GM21619 (cell line): ENCODE results near the gene CCIN.
"Not testable (repeated sequence)": the region's sequence is repeated elsewhere in the genome, so short reads cannot be mapped to it uniquely, and the experiment has no call there.

Source experiments
- ATAC-seq: cut with Tn5 transposase; IDR thresholded peaks from one replicate; pipeline ENCODE4 v1.9.1; 2021; ENCODE audit not compliant: unreplicated experiment

CCIN gene

DNA sequence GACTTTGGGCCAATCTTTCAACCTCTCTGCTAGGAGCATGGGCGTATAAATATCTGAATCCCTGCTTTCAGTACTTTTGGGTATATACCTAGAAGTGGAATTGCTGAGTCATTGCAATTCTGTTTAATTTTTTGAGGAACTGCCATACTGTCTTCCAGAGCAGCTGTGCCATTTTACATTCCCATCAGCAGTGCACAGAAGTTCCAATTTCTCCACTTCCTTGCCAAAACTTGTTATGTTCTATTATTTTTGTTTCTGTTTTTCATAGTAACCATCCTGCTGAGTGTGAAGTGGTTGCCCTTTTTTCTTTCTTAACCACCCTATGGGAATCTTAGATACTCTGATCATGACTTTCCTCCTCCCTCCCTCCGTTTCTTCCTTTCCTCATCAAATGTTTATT, 11.1 kb upstream of the CCIN start:
- no peak for ATAC-seq

DNA sequence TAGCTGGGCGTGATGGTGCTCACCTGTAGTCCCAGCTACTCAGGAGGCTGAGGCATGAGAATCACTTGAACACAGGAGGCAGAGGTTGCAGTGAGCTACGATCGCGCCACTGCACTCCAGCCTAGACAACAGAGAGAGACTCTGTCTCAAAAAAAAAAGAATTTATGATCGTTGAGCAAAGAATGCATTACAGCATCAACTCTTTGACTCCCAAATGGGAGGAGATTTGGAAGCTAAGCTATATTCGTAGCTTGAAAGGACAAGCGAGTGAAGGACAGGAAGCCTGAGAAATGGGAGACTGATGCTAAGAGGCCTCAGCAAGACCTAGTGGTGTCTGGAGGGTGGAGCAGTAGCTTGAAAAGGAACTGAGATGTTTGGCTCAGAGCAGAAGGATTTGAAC, 10.3 kb upstream of the CCIN start:
- ATAC-seq = no peak

DNA sequence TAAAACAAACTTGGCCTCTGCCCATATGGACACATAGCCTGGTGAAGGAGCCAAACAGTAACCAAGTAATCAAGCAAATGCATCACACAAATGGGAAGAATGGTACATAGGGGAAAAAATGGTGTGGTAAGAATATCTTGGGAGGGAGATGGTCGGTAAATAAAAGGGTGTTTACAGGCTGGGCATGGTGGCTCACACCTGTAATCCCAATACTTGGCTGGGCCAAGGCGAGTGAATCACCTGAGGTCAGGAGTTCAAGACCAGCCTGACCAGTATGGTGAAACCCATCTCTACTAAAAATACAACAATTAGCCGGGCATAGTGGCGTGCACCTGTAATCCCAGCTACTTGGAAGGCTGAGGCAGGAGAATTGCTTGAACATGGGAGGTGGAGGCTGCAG, 9.7 kb upstream of the CCIN start:
- not testable (repeated sequence) for ATAC-seq

DNA sequence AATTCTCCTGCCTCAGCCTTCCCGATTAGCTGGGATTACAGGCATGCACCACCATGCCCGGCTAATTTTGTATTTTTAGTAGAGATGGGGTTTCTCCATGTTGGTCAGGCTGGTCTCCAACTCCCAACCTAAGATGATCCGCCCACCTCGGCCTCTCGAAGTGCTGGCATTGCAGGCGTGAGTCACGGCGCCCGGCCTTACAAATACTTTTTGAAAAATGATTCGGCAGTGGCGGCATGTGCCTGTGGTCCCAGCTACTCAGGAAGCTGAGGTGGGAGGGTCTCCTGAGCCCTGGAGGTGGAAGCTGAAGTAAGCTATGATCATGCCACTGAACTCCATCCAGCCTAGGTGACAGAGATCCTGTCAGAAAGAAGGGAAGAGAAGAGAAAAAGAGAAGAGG, 9.1 kb upstream of the CCIN start:
- ATAC-seq = not testable (repeated sequence)

DNA sequence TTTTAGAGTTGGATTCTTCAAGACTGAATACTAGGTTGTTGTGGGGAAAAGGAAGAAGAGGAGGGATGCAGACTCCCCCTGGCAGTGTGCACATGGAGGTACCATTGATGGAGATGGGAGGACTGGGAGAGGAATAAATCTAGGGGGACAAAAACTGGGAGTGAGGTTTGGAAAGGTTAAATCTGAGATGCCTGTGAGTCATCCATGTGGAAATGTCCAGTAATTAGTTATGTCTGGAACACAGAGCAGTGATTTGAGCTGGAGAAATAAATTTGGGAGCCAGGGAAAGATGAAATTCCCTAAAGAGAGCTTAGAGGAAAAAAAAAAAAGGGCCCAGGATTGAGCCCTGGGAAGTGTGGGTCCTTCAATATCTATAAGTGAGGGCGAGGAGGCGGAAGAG, 8.0 kb upstream of the CCIN start:
- no peak for ATAC-seq

DNA sequence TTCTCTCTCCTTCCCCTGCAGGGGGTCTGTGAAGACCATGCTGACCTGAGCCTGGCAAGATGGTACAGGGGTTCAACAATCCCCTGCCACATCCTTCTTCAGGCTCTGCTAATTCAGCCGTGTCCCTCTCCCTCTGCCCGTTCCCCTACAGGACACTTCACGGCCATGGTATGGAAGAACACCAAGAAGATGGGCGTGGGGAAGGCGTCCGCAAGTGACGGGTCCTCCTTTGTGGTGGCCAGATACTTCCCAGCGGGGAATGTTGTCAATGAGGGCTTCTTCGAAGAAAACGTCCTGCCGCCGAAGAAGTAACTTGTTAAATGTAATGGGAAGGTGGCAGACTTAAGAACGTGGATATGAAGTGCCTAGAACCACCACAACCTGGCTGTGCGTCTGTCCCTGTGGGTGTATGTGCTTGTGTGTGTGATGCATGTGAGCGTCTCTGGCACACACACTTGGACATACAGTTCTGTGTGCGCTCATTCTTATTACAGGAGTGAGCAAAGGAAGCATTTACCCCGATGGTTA, 6.9 kb upstream of the CCIN start:
- ATAC-seq = no peak

DNA sequence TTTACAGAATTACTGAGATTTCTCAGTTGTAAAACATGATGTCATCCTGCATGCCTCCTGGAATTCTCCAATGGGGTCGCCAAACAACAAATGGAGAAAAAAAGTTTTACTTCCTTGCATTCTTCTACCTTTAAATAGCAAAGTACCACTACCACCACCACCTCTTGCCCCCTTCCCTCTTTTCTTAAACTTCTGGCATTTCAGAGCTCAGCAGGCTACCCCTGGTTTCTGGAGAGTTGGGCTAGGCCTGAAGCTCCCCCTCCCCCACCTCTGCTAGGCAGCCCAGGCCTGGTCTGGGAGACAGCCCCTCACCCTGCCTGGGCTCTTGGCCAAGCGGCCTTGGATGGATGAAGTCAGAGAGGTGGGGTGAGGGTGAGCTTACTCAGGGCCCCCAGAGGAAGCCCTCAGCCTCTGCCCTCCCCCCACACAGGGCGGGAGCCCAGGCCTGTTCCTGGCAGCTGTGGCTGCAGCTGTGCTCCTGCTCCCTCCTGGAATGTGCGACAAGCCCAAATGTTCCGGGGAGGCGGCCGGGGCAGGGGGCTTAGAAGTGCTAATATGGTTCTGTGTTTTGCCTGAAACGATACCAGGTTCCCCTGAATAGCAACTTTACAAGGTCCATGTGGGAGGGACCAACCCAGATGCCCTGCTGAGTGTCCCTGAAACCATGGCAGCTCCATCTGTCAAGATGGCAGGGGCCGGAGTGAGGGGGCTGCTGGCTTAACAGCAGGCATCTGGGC, 6.0 kb upstream of the CCIN start:
- ATAC-seq = no peak

DNA sequence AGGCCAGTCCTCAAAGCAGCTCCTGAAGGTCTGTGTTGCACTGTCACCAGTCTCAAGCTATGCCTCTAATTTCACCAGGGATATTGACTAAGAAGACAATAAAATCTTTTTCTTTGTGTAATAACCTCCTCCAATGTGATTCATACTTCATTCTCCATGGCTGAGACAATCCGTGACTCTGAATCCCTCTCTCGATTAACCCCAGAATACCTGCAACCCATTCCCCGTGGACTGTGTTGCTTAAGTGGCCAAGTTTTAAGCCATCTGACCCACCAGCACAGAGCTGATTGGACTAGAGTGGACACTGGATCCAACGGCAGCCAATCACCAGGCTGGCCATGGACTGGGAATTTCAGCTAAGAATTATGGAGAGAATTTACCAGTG, 5.4 kb upstream of the CCIN start:
- no peak for ATAC-seq

DNA sequence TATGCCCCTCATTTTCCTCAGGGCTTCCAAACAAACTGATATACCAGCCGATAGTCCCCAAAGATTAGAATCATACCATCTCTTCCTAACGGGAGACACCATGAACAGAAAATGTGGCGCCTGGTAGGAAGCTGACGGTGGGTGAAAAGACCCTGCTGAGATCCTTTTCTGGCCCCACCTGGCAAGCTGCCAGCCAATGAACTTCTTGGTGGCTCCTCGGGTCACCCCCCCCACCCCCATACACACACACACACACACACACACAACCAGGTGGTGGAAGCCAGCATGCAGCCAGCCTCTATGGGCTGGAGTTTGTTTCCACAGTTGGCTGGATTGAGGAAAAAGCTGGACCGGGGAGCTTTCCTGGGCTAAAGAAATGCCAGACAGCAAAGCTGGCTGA, 4.8 kb upstream of the CCIN start:
- ATAC-seq = no peak

DNA sequence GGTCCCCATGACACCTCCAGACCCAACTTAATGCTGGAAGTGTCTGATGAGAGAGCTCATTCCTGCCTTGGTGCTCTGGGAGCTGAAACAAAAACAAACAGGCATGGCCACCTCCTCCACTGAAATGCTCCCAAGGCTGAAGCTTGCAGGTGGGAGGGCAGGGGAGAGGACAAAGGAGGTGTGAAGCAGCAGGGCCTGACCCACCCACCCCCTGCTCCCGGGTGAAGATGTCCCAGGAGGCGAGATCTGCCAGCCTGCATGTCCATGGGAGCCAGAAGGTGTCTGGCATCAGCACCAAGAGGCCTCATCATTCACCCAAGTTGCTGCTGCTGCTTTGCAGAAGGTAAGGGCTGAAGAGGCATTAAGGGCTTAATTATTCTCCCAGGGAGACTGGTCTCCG, 4.2 kb upstream of the CCIN start:
- ATAC-seq = no peak

DNA sequence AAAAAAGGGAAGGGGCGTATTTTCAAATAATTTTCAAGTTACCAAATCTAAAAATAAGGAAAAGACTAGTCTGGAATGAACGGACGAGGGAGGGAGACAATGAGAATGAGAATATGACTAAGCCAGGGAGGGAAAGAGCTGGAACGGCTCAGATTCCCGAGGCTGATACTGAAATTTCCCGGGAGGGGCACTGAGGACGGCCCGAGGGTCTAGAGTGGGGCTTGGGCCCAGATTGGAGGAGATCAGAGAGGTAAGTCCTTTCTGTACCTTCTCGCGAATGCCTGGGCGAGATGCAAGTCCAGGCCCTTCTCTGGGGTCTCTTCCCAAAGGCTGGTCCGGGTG, 3.4 kb upstream of the CCIN start:
- ATAC-seq = no peak

DNA sequence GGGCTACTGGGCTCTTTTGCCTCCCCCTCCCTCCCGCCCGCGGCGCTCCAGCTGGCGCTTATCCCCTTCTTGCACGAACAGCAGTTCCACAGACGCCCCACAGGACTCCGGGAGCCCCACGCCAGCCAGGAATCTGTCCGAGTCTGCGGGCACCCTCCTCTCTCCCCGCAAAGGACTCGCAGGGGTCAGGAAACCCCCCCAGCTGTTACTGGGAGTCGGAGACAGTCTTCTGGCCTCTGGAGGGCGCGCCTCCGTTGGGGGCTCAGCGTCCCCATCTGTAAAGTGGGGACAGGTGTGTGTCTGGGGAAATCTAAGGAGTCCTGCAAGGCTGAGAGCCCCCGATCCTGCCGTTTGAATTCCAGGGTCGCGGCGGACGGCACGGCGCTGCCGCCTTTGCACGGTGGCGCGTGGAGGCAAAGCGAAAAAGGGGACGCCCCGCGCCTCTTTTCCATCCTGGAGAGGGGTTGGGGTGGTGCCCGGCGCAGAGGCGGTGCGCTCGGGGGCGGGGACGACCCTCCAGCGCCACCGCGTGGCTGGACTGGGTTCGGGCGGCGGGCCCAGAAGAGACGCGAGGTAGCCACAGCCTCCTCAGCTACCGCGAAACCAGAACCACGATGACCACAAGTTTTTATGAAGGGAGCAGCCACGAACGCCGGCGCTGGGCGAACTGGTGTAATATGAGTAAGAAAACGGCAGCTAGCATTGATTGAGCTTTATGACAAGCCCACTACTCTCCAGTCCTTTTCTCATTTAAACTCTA, 2.8 kb upstream of the CCIN start:
- ATAC-seq = peak; percentile 77

DNA sequence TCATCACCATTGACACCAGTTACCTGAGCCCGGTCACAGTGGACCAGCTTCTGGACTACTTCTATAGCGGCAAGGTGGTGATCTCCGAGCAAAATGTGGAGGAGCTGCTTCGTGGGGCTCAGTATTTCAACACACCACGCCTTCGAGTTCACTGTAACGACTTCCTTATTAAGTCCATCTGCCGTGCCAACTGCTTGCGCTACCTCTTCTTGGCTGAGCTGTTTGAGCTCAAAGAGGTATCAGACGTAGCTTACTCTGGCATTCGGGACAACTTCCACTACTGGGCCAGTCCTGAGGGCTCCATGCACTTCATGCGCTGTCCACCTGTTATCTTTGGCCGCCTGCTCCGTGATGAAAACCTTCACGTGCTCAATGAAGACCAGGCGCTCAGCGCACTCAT, 520 bp downstream of the CCIN start:
- ATAC-seq = no peak

DNA sequence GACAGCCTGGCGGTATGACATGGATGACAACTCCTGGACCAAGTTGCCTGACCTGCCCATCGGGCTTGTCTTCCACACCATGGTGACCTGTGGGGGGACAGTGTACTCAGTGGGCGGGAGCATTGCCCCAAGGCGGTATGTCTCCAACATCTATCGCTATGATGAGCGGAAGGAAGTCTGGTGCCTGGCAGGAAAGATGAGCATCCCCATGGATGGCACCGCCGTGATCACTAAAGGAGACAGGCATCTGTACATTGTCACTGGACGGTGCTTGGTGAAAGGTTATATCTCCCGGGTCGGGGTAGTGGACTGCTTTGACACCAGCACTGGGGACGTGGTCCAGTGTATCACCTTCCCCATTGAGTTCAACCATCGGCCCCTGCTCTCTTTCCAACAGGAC, 1.3 kb downstream of the CCIN start:
- no peak for ATAC-seq

DNA sequence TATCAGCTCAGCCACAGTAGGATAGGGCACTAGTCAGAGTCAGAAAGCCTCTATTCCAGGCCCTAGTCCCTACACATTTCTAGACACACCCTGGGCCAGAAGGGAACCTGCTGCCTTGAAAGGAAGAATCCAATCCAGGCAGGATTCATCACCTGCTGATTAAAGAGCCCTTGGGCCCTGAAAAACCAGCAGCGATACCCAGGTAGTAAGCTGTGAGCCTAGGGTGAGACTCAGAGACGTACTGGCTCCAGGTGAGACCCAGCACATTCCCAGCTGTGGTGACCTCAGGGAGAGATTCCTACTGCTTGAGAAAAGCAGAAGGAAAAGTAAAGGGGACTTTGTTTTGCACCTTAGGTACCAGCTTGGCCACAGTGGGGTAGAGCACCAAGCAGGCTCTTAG, 4.7 kb downstream of the CCIN start:
- ATAC-seq = no peak

DNA sequence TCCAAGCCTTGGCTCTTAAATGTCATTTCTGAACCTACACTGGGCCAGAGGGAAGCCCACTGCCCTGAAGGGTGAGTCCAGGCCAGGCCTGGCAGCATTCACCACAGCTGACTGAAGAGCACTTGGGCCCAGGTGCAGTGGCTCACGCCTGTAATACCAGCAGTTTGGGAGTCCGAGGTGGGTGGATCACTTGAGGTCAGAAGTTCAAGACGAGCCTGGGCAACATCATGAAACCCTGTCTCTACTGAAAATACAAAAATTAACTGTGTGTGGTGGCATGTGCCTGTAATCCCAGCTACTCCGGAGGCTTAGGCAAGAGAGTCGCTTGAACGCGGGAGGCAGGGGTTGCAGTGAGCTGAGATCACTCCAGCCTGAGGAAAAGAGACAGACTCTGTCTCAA, 5.1 kb downstream of the CCIN start:
- ATAC-seq = no peak

DNA sequence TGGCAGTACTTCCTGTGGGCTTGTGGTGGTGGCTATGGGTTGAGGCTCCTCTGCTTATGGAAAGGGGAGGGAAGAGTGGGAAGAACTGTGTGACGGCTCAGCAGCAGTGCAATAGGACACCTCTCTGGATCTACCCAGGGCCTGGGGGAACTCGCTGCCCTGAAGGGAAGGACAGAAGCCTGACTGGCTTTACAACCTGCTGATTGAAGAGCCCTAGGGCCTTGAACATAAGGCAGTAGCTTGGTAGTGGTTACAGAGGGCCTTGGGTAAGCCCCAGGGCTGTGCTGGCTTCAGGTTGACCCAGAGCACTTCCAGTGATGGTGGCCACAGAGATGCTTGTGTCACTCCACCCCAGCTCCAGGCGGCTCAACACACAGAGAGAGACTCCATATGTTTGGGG, 5.5 kb downstream of the CCIN start:
- ATAC-seq = no peak

DNA sequence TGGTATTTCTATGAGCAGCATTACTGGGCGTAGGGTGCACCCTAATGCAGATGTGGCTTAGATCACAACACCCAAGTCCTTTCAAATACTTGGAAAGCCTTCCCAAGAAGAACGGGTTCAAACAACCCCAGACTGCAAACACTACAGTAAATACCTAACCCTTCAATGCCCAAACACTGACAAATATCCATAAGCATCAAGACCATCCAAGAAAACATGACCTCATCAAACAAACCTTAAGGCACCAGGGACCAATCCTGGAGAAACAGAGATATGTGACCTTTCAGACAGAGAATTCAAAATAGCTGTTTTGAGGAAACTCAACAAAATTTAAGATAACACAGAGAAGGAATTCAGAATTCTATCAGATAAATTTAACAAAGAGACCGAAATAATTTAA, 6.0 kb downstream of the CCIN start:
- not testable (repeated sequence) for ATAC-seq

DNA sequence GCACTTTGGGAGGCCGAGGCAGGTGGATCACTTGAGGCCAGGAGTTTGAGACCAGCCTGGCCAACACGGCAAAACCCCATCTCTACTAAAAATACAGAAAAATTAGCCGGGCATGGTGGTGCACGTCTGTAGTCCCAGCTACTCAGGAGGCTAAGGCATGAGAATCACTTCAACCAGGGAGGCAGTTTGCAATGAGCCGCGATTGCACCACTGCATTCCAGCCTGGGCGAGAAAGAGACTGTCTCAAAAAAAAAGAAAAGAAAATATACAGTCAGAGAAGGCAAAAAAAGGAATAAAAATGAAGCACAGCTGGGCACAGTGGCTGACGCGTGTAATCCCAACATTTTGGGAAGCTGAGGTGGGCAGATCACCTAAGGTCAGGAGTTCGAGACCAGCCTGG, 7.3 kb downstream of the CCIN start:
- ATAC-seq = not testable (repeated sequence)

DNA sequence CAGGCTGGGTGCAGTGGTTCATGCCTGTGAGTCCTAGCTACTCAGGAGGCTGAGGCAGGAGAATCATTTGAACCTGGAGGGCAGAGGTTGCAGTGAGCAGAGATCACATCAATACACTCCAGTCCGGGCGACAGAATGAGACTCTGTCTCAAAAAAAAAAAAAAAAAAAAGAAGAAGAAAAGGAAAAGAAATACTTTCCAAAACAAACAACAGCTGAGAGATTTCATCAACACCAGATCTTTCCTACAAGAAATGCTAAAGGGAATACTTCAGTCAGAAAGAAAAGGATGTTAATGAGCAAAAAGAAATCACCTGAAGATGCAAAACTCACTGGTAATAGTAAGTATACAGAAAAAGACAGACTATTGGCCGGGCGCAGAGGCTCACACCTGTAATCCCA, 8.4 kb downstream of the CCIN start:
- ATAC-seq = no peak

DNA sequence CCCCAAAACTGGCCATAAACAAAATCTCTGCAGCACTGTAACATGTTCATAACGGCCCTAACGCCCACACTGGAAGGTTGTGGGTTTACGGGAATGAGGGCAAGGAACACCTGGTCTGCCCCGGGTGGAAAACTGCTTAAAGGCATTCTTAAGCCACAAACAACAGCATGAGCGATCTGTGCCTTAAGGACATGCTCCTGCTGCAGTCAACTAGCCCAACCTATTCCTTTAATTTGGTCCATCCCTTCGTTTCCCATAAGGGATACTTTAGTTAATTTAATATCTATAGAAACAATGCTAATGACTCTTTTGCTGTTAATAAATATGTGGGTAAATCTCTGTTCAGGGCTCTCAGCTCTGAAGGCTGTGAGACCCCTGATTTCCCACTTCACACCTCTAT, 11.1 kb downstream of the CCIN start:
- ATAC-seq = not testable (repeated sequence)

DNA sequence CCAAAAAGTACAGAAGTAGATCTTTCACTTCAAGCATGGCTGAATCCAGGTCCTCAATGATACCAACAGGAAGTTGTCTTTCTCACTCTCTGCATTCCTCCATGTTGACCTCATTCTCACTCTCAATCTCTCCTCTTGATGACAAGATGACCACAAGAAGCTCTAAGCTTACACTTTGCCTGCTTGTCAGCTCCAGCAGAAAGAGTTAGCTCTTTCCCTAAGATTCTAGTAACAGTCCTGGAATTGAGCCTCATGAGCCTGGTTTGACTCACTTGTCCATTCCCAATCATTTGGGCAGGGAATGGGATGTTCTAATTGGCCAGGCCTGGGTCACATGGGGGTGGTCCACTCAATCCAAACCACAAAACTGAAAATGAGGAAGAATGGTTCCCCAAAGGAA, 18.2 kb downstream of the CCIN start:
- ATAC-seq = no peak

DNA sequence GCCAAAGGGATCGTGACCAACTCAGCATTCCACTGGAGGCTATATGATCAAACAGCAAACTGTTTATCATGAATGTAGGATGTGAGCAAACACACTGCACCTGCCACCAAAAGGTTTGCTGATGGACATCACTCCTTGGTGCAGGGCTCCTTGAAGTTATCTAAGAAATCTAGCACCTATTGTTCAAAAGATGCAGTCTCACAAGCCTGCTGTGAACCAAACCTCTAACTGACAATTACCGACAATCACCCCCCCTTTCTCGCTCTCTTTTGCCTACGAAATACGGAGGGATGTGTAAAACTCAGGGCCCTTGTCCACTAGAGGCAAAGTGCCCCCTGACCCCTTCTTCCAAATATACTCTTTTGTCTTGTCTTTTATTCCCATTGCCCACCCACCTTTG, 19.0 kb downstream of the CCIN start:
- ATAC-seq = no peak
